ENCODE measurements around the gene TIGD3. TPM values are rescaled to one million over a fixed set of nuclear protein-coding genes. Genes with fewer than 3 reads are reported as not detected.

TIGD3 gene
- total and polyA plus RNA-seq, 2 of the 13 experiments (the other 11 are each of a cell fraction or from before 2014, with no cell fraction given) = 0.49 to 4.9 TPM

GRCh38 chr11:65325435-65325834, 29.1 kb upstream of the TIGD3 start:
- TF ChIP-seq ELF3 (CRISPR knock-in tag; IDR thresholded peaks at IDR 0.05) (no peak), MTA3 (CRISPR knock-in tag; IDR thresholded peaks at IDR 0.05) (no peak), ZNF784 (CRISPR knock-in tag; IDR thresholded peaks at IDR 0.05; ENCODE audit: borderline replicate concordance) (no peak), KDM2A (CRISPR knock-in tag; IDR thresholded peaks at IDR 0.05; ENCODE audit: borderline replicate concordance, low read depth) (no peak), ZBTB4 (CRISPR knock-in tag; IDR thresholded peaks at IDR 0.05; ENCODE audit: borderline replicate concordance) (no peak), THRA (CRISPR knock-in tag; IDR thresholded peaks at IDR 0.05; ENCODE audit: borderline replicate concordance) (no peak), NFE2L2 (IDR thresholded peaks at IDR 0.05; ENCODE audit: low read length) (no peak), FOXC1 (CRISPR knock-in tag; IDR thresholded peaks at IDR 0.05; ENCODE audit: borderline replicate concordance) (no peak), NFKB2 (CRISPR knock-in tag; IDR thresholded peaks at IDR 0.05; ENCODE audit: borderline replicate concordance) (no peak), NFIC (IDR thresholded peaks at IDR 0.05; ENCODE audit: low read length) (no peak)
- Histone ChIP-seq H3K4me2 (ENCODE audit: low read depth, low read length) (no peak overlapping the region), H3K4me1 (ENCODE audit: insufficient read depth, low read length) (peaks cover 15% of the 10 kb centered on the region), H3K4me3 (replicated peaks in 1 of 3; ENCODE audit: insufficient read depth in 1 of 3, low read depth in 2 of 3, low read length in 3 of 3) (no peak overlapping the region), H3K9ac (ENCODE audit: insufficient read depth, low read depth, low read length) (no peak overlapping the region), H2AFZ (ENCODE audit: low read length) (no peak overlapping the region), H3K27me3 (ENCODE audit: control insufficient read depth in 1 of 2, insufficient read depth in 2 of 2, low read length in 2 of 2) (no peaks in the 10 kb centered on the region), H3K36me3 (replicated peaks in 1 of 2; ENCODE audit: control insufficient read depth in 1 of 2, insufficient read depth in 2 of 2, low read length in 2 of 2) (peaks cover 7 to 21% of the 10 kb centered on the region in 2 experiments; a peak in 3 of 5 replicates), H4K20me1 (ENCODE audit: insufficient read depth, low read length) (no peaks in the 10 kb centered on the region), H3K27ac (ENCODE audit: extremely low read length, insufficient read depth, low read length) (no peak overlapping the region), H3K79me2 (ENCODE audit: insufficient read depth, low read length) (no peaks in the 10 kb centered on the region), H3K9me3 (ENCODE audit: low read length) (no peaks in the 10 kb centered on the region)
- in situ Hi-C loops (cut with HindIII; ENCODE audit: extremely low pct_ligation_motif_present, low pct_unique_long_range_greater_than_20kb) (no loop called here), intact Hi-C loops (cut with micrococcal nuclease; ENCODE audit: unreplicated experiment) (no loop called here)
- ChIA-PET CTCF (ENCODE audit: low intra/inter-chr PET ratio, low total read pairs) (no interaction called here), POLR2A (interaction anchor here (1.2 to 1.7 kb wide), 3 partner anchors 8 to 50 kb away, joined by 3 to 6 read pairs (median 4); partner anchors contain the start of gene DPF2)
- ATAC-seq (no peak), DNase-seq (ENCODE audit: low spot score) (no peak), FAIRE-seq (no peak)
- no TSS peak for BruUV-seq (replicated peaks)
- 80% methylated on average over 4 of the region's 4 CpGs for WGBS (ENCODE audit: low lambda C conversion rate)
